Keratinocyte (primary cell): ENCODE results near the gene MYO7B.

Experiments used
- EZH2 ChIP-seq: IDR thresholded peaks from one replicate; pipeline ENCODE4 v1.6.1; 2012; ENCODE audit warnings: inconsistent platforms, mild to moderate bottlenecking, low read length, moderate library complexity
- TF ChIP-seq, protein P1 (sequence below), 3 experiments: IDR thresholded peaks in 1 of 3; conservative IDR thresholded peaks in 1 of 3; optimal IDR thresholded peaks in 1 of 3; 2 replicates in 2 of 3; 3 replicates in 1 of 3; pipeline versions ENCODE3 to v1.5.1; 2011; ENCODE audit warnings: low read length in 3 of 3, mild to moderate bottlenecking in 3 of 3, moderate library complexity in 2 of 3, control low read depth in 1 of 3, inconsistent platforms in 1 of 3; ENCODE audit not compliant: insufficient read depth in 2 of 3; ENCODE audit errors: extremely low read depth in 1 of 3

DNA sequence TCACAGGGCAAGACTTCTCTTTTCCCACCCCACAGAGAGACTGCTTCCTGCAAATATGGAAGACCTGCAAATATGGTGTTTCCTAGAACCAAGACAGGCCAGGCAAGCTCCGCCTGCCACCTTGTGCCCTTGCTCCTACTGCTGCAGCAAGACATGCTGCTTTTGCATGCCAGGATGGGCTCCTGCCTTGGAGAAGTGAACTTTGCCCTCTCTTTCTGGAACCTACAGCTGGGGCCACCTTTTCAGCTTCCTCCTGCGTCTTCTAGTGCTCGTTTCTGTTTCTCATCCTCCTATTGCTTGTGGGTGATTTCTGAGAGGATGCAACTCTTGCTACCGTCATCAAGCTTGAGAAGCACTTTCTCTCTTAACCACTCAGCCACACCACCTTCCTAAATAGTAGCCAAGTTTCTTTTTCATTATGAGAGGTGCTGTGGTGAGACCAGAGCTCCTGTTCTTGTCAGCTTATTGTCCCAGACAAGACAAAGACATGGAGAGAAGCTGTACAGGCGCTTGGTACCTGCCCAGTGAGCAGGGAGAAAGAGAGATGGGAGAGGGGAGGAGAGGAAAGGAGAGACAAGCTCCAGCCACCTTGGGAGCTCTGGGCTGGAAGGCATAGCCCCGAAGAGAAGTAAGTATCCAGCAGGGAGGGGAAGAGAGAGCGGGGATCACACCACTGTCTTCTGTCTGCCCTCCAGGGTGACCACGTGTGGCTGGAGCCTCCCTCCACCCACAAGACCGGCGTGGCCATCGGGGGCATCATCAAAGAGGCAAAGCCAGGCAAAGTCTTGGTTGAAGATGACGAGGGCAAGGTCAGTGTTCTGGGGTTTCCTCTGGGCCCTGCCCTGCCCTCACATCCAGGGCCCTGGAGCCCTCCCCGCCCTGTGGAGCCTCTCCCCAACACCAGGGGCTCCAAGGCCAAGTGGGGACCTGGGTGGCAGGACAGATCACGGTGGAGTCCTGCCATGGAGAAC, 28.3 kb downstream of the MYO7B start:
- TF ChIP-seq, protein P1, sequence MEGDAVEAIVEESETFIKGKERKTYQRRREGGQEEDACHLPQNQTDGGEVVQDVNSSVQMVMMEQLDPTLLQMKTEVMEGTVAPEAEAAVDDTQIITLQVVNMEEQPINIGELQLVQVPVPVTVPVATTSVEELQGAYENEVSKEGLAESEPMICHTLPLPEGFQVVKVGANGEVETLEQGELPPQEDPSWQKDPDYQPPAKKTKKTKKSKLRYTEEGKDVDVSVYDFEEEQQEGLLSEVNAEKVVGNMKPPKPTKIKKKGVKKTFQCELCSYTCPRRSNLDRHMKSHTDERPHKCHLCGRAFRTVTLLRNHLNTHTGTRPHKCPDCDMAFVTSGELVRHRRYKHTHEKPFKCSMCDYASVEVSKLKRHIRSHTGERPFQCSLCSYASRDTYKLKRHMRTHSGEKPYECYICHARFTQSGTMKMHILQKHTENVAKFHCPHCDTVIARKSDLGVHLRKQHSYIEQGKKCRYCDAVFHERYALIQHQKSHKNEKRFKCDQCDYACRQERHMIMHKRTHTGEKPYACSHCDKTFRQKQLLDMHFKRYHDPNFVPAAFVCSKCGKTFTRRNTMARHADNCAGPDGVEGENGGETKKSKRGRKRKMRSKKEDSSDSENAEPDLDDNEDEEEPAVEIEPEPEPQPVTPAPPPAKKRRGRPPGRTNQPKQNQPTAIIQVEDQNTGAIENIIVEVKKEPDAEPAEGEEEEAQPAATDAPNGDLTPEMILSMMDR (optimal IDR thresholded peaks at IDR 0.05 in 1 of 3, IDR thresholded peaks at IDR 0.05 in 1 of 3, conservative IDR thresholded peaks at IDR 0.05 in 1 of 3; ENCODE audit: extremely low read depth in 1 of 3, insufficient read depth in 2 of 3, low read length in 3 of 3), result no peak
- TF ChIP-seq EZH2, result no peak
